HG02943 (cell line): ENCODE data around the gene HEATR5B.
A peak's percentile ranks its signal among the peaks of the same experiment; 100 is the strongest.

Source experiments
- ATAC-seq: cut with Tn5 transposase; IDR thresholded peaks from one replicate; pipeline ENCODE4 v1.9.1; 2021; ENCODE audit warnings: mild to moderate bottlenecking, low read depth, moderate library complexity; ENCODE audit not compliant: unreplicated experiment

The HEATR5B gene

DNA sequence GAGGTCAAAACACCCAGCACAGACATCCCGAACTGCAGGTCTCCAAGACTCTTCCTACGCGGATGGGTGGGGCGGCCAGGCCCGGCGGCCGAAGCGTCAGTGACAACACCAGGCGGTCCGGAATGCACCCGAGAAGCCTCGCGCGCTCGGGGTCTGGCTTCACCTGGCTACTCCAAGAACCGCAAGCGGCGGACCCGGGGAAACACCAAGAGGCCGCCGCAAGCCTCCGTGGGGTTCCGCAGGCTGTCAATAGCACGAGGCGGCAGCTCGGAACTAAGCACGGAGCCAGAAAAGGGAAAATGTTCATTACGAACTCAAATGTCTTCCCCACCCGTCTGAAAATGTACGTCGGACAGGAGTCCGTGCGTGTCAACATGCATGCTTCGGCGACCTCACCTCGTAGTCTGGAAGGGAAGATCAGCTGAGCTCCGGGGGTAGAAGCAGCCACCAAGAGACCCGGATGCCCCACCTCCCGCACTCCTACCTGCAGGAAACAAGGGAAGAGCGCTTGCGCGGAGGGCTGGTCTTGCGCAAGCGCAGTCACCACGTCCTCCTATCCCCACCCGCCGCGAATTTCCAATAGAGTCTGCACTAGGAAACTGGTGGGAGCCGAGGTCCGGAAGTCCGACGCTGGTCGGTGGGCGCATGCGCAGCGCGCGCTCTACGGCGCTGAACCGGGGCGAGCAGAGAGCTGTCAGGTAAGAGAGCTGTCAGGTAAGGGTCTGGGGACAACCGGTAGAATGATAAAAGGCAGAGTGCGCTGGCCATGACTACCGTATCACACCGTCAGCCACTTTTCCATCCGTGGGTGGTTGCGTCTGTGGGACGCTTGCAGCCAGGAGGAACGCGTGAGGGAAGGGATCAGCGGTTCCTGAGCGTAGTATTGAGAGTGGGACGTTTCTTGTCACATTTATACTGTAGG, at the start of gene HEATR5B, which contains the start of gene GPATCH11:
Gene HEATR5B (minus strand): TSS at position 500 of the 922 bp plus-strand sequence. CDS start 958 bp downstream, outside the sequence.
Gene GPATCH11 (plus strand): TSS at position 646 of the 922 bp plus-strand sequence. CDS start 3,864 bp downstream, outside the sequence.
- ATAC-seq = peak; percentile 82

DNA sequence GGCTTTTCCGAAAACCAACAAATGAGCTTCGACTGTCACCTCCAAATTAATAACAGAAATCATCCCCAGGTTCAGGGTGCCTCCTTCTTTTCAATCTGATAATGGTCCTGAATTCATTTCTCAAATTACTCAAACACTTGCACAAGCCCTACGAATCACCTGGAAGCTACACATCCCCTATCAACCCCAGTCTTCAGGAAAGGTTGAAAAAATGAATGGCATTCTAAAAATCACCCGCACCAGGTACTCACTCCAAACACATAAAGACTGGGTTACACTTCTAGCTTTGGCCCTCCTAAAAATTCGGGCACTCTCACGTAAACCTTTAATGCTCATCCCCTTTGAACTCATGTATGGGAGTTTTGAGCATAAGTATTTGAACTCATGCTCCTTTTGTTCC, 48.7 kb upstream of the HEATR5B start:
- ATAC-seq = no peak

DNA sequence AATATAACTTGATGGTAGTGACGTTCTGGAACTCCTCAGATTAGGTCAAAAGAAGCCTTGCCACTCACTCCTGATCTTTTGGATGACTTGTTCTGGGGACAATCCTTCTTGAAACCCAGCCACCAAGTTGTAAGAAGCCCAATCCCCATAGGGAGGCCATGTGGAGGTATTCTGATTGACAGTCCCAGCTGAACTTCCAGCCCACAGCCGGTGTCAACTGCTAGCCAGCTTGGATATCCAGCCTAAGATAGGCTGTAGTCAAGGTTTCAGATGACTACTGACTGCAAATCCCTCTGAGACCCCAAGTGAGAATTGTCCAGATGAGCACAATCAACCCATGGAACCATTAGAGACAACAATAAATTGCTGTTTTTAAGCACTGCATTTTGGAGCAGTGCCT, 41.2 kb upstream of the HEATR5B start:
- no peak for ATAC-seq

DNA sequence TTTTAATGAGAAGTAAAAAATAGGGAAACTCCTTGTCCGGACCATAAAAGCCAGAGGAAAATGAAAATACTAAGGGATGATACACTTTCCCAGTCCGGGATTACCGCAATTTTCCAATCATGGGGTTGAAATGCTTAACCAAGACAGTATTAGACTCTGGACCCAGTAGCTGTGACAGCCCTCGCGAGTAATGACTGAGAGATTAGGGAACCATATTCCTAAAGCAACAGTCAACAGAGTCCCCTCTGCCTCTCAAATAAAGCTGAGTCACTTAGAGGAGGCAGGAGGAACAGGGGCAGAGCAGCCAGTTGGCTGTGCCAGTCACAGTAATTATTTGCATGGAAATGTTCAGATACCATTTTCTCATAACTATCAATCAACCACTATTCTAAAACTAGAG, 35.0 kb upstream of the HEATR5B start:
- no peak for ATAC-seq

DNA sequence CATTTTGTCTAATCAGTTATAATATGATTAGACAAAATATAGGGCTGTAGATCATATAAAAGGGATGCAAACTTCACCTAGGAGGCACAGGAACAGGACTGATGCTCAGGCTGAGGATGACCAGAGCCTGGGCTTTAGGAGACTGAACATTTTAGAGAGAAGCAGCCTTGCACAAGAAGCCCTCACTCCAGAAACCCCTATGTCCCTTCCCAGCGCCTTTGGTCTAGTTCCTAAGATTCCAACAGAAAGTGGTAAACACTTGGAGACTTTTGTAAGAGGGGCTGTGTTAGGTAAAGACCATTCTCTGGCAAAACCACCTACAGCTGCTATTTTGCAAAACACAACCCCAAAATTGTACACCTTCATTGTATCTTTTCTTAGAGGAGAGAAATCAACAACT, 33.4 kb upstream of the HEATR5B start:
- ATAC-seq = no peak

DNA sequence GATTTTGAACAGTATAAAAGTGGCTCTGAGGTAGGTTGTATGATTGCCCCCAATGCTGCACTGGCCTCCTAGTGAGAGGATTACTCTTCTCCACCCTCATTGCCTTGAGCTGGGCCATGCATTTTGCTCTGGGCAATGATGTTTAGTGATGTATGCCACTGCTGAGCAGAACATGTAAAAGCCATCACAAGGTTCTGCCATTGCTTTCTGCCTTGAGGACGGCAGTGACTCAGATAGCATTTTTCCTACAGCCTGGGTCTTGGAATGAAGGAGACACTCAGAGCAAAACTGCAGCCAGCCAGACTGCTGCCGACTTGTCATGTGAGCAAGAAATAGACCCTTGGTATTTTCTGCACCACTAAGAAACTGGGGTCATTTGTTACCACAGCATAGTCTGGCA, 27.8 kb upstream of the HEATR5B start:
- ATAC-seq = no peak

DNA sequence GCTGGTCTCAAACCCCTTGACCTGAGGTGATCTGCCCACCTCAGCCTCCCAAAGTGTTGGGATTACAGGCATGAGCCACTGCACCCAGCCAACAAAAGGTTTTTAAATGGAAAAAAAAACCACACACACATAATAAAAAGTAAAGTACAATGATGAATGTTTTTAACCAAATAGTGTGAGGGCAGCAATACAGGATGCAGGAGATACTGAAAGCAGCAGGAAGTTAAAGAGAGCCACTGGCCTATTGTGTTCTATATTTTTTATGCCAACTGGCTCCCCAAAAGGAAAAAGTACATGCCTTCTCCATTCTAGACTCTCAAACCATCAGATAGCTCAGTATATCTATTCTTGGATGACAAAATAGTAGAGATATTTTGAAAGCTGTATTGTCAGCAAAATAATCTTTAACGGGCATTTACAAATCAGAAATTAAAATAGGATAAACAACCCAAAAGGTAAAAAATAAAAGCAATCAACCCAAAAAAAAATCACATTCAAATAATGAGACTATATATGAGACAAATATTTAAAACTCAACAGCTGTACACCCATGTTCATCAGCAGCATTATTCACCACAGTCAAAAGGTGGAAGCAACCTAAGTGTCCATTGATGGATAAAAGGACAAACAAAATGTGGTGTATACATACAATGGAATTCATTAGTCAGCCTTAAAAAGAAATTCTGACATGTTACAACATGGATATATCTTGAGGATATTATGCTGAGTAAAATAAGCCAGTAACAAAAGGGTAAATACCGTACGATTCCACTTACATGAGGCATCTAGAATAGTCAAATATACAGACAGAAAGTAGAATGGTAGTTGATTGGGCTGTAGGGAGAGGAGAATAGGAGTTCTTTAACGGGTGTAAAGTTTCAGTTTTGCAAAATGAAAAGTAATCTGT, 26.4 kb upstream of the HEATR5B start:
- no peak for ATAC-seq

DNA sequence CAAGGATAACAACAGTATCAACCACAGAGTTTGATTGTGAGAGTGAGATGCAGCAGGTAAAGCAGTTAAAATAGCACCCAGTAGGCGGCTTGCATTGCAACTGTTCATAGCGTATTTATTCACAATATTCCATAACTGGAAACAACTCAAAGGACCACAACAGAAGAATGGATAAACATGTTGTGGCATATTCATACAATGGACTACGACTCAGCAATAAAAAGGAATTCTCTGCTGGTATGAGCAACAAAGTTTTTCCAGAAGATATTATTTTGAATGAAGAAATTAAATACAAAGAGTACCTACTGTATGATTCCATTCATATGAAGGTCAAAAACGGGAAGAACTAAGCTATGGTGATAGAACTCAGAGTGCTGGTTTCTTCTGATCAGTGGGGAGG, 25.4 kb upstream of the HEATR5B start:
- ATAC-seq = no peak

DNA sequence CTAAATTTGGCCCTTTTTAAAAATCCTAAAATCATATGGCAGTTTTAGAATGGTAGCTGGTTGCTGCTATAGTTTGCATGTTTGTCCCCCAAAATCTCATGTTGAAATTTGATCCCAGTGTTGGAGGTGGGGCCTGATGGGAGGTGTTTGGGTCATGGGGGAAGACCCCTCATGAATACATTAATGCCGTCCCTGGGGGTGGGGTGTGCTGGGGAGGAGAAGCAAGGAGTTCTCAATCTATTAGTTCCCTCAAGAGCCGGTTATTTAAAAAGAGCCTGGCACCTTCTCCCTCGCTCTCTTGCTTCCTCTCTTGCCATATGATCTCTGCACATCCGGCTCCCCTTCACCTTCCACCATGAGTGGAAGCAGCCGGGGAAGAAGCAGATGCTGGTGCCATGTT, 21.0 kb upstream of the HEATR5B start:
- ATAC-seq = no peak

DNA sequence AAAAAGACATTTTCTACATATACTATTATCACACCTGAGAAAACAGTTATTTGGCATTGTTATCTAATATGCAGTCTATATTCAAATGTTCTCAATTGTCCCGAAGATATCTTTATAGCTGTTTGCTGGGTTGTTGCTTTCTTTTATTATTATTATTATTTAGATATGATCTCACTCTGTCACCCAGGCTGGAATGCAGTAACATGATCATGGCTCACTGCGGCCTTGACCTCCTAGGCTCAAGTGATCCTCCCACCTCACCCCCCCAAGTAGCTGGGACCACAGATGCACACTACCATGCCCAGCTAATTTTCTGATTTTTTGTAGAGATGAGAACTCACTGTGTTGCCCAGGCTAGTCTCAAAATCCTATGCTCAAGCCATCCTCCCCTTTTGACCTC, 20.0 kb upstream of the HEATR5B start:
- ATAC-seq = no peak

DNA sequence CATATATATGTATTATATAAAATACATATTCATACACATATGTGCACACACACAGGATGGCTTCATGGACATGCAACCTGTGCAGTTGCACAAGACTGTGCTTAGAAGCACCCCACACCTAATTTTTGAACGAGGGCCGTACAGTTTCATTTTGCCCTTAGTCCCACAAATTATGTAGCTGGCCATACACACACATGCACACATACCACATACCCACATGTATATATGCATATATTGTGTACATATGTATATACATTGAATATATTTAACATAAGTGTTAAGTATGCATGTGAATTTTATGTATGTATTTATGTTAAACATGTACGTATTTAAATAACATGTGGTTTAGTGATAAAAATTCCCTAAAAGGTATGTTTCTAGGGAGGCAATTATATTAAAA, 18.4 kb upstream of the HEATR5B start:
- ATAC-seq = no peak

DNA sequence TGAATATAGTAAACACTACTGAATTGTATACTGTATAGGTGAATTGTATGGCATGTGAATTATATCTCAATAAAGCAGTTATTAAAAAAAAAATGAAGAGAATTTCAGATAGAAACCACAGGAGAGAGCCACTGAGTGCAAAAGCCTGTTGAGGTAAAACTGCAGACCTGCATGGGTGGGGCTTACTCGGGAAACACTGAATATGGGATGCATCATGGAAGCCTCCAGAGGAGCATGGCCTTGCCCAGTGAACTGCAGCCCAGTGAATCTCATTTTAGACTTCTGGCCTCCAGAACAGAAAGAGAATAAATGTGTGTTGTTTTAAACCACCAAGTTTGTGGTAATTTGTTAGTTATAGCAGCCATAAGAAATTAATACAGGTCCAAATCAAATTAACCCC, 15.9 kb upstream of the HEATR5B start:
- no peak for ATAC-seq

DNA sequence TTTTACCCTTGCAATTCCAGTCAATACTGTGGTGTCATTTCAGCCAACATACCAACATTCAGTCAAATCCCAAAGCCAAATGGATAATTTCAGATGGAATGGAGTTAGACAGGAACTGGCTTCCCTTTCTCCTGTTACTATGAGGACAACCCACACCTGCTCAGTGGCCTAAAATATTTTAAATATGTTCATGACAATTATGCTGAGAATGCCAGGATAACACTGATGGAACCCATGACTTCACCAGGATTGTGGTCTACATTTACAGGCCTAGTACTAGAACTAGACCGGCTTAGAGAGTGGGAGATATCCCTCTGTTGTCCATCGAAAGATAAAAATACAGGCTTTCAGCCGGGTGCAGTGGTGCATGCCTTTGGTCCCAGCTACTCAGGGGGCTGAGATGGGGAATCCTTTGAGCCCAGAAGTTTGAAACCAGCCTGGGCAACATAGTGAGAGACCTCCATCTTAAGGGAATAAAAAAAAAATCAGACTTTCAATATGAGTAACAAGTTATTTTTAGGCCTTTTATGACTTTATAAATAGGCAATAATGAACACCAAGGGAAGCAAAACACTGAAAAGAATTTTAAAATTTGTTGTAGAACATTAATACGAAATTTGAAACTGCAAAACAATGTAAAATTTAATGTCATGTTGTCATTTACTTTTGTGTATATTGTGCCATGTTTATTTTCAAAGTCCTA, 14.4 kb upstream of the HEATR5B start:
- ATAC-seq = no peak

DNA sequence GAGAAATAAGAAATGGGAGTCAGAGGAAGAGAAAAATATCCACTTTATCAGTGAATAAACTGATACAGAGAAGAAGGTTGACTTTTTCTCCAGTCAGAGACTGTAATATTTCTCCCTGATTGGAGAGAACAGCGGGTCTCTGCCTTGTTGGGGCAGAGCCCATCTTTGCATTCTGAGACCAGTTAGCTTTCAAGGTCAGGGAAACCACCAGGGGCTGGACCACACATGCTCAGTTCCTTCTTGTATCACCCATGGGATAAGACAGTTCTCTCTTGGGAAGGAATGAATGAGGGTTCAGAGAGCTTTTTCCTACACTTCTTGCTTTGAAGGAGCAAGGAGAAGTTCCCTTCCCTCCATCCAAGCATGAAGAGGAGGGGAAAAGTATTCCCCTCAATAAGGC, 12.4 kb upstream of the HEATR5B start:
- ATAC-seq = no peak

DNA sequence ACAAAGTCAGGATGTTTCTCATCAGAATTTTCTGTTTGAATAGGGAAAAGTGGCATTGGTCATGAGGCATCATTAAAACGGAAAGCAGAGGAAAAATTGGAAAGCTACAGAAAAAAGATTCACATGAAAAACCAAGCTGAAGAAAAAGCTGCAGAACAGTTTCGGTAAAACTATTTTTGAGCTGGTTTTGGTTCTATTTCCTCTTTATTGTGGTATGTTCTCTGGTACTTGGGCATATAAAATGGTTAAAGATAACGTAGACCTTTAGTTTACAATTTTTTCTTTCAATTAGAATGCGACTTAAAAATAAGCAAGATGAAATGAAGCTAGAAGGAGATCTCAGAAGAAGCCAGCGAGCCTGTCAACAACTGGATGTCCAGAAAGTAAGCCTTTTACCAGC, 7.7 kb upstream of the HEATR5B start:
- no peak for ATAC-seq

DNA sequence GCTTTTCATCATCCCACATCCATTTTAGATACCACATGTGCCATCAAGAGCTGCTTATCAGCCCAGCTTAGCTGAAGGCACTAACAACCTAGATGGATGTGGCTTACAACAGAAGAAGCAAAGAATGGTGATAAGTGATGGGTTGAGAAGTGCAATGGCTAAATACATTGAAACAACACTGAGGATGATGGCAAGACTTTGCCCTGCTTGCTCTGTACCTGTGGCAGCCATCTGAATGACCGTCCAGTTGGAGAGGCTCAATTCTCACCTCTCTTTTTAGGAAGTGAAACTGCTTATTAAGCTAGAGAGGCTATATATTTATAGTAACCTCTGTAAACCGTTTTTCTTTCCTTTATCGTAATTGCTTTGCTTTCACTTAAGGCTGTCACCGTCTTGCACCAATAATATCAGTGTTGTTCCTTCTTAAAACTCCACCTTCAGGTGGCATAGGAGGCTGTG, 5.9 kb upstream of the HEATR5B start:
- peak; percentile 87 for ATAC-seq

DNA sequence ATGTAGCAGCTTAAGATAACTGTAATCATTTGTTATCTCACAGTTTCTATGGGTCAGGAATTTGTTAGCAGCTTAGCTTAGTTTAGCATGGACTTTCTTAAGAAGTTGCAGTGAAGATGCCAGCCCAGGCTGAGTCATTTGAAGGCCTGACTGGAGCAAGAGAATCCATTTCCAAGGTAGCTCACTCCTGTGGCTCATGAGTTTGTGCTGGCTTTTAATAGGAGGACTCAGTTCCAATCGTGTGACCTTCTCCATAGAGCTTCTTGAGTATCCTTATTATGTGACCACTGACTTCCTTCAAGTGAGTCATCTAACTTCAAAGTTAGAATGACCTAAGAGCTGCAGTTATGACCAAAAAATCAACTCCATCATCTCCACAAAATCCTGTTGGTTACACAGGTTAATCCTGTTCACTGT, 1.6 kb upstream of the HEATR5B start:
- no peak for ATAC-seq

DNA sequence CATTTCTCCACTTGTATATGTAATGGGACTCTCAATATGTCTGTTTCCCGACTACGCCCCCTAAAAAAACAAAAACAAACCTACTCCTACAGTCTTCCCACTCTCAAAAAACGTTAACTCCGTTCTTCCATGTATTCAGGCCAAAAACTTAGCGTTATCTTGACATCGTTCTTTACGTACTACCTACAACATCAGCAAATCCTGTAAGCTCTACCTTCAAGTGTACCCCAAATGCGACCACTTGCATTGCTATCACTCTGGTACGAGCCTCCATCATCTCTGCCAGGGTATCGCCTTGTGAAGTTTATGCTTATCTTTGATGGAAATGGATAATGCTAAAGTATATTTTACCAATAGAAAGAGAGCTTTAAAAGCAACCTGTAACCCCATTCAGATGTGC, 625 bp upstream of the HEATR5B start:
- no peak for ATAC-seq

DNA sequence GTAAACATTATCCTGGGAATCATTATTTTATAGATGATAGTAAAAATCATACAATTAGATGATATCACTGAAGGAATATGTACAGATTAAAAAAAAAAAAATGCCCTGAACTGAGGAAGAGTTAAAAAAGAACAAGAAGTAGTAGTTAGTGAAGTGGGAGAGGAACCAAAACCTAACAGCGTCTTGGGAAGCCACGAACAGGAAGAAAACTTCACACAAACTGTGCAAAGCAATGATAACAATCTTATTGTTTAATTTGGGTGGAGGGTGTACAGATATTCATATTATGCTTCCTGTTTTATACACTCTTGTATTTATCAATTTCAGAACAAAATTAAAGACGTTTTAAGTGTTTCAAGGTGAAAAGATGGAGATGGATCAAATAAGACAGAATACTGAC, 3.5 kb downstream of the HEATR5B start:
- no peak for ATAC-seq

DNA sequence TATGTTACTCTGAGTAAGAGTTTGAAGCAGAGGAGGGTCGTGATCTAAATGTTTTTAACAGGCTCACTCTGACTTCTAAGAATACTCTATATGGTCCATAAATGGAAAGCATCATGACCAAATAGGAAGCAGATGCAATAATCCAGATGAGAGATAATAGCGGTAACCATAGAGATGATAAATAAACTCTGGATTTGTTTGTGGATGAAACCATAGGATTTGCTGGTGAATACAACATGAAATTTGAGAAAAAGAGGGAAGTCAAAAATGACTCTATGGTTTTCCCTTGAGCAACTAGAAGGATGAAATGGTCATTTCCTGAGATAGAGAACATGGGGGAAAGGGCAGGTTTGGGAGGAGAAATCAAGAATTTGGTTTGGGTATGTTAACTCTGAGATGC, 3.9 kb downstream of the HEATR5B start:
- ATAC-seq = no peak

DNA sequence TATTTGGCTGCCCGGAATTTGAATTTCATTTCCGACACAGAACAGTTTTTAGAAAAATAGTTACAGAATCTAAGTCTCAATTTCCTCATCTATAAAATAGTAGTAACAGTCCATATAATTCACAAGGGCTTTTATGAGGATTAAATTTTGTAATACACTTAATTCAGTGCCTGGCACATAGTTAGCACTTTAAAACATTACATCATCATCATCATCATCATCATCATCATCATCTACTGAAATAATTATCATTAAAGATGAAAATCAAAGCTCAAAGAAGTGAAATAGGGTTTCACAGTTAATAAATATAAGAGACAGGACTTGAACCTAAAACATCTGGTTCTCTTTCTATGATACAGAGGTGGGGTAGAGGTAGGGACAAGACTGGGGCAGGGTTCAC, 13.2 kb downstream of the HEATR5B start:
- ATAC-seq = no peak
